ENCODE results near the gene PRSS16.

The PRSS16 gene

GRCh38 chr6:27290065-27290849 lies 42.8 kb downstream of the PRSS16 start:
- no peaks in the 10 kb centered on the region for H3K4me1 ChIP-seq (ENCODE audit: control insufficient read depth in 1 of 2, insufficient read depth in 2 of 2, low read length in 2 of 2)
- no peaks in the 10 kb centered on the region for H3K36me3 ChIP-seq (ENCODE audit: control insufficient read depth in 1 of 2, insufficient read depth in 2 of 2, low read length in 2 of 2)
- peaks cover 5 to 10% of the 10 kb centered on the region in 2 donors for H3K9me3 ChIP-seq (ENCODE audit: control insufficient read depth in 1 of 2, low read length in 2 of 2)
- H3K4me3 ChIP-seq (ENCODE audit: low read depth in 1 of 2, low read length in 2 of 2): no peak overlapping the region
- no peak overlapping the region for H3K27ac ChIP-seq (ENCODE audit: low read length)
- H3K27me3 ChIP-seq (ENCODE audit: low read depth, low read length): peaks cover 69% of the 10 kb centered on the region

DNA sequence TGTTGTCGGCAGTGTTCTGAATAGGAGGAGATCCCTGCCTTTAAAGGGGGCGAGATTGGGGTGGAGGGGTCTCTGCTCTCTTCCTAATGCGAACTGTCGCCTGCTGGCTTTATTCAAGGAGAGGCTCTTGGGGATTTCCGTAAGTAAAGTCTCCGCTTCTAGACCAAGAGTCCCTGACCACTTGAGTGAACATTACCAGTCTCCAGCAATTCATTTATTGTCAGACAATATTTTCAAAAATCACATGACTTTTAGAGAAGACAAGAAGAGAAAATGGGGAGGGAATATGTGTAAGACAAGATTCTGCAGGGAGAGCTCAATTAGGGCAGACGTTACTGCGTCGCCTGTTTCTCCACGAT lies 43.3 kb downstream of the PRSS16 start:
- Histone ChIP-seq H3K9me3 (ENCODE audit: control insufficient read depth in 1 of 2, low read length in 2 of 2) (peaks cover 5 to 10% of the 10 kb centered on the region in 2 donors), H3K27me3 (ENCODE audit: low read depth, low read length) (peaks cover 74% of the 10 kb centered on the region), H3K4me1 (ENCODE audit: control insufficient read depth in 1 of 2, insufficient read depth in 2 of 2, low read length in 2 of 2) (no peaks in the 10 kb centered on the region), H3K27ac (ENCODE audit: low read length) (no peak overlapping the region), H3K4me3 (ENCODE audit: low read depth in 1 of 2, low read length in 2 of 2) (no peak overlapping the region), H3K36me3 (ENCODE audit: control insufficient read depth in 1 of 2, insufficient read depth in 2 of 2, low read length in 2 of 2) (no peaks in the 10 kb centered on the region)

DNA sequence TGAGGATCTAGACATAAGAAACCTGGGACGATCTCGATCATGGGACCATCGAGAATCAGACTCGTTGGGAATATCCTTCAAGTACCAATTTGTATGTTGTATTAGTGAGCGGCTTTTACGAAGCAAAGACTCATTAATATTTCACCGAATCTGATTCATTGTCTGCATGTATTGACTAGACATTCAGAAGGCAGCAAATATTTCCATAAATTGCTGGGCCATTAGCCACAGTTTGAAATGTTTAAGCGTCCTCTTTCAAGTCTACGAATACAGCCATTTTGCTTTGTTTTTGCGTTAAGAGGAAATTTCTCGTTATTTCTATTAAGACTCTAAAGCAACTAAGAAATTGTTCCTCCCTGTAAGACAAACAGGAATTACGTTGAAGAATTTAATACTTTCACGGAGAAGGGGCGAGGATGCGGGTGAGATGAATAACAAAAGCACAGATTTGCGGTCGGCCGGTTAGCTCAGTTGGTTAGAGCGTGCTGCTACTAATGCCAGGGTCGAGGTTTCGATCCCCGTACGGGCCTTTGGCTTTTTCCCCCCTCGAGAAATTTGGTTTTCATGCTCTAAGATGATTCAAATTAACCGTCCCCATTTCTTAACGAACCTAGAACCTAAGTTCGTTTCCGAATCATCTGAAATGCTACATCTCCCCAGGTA lies 46.1 kb downstream of the PRSS16 start:
- no peaks in the 10 kb centered on the region for H3K4me1 ChIP-seq (ENCODE audit: control insufficient read depth in 1 of 2, insufficient read depth in 2 of 2, low read length in 2 of 2)
- H3K27ac ChIP-seq (ENCODE audit: low read length): no peak overlapping the region
- peaks cover 63% of the 10 kb centered on the region for H3K27me3 ChIP-seq (ENCODE audit: low read depth, low read length)
- no peaks in the 10 kb centered on the region for H3K36me3 ChIP-seq (ENCODE audit: control insufficient read depth in 1 of 2, insufficient read depth in 2 of 2, low read length in 2 of 2)
- H3K9me3 ChIP-seq (ENCODE audit: control insufficient read depth in 1 of 2, low read length in 2 of 2): peaks cover 8 to 10% of the 10 kb centered on the region in 2 donors
- H3K4me3 ChIP-seq (ENCODE audit: low read depth in 1 of 2, low read length in 2 of 2): no peak overlapping the region

GRCh38 chr6:27294409-27294808 lies 46.9 kb downstream of the PRSS16 start:
- H3K9me3 ChIP-seq (ENCODE audit: control insufficient read depth in 1 of 2, low read length in 2 of 2): peaks cover 8 to 9% of the 10 kb centered on the region in 2 donors
- H3K4me3 ChIP-seq (ENCODE audit: low read depth in 1 of 2, low read length in 2 of 2): no peak overlapping the region
- H3K27me3 ChIP-seq (ENCODE audit: low read depth, low read length): peaks cover 56% of the 10 kb centered on the region
- H3K36me3 ChIP-seq (ENCODE audit: control insufficient read depth in 1 of 2, insufficient read depth in 2 of 2, low read length in 2 of 2): no peaks in the 10 kb centered on the region
- H3K4me1 ChIP-seq (ENCODE audit: control insufficient read depth in 1 of 2, insufficient read depth in 2 of 2, low read length in 2 of 2): no peaks in the 10 kb centered on the region
- H3K27ac ChIP-seq (ENCODE audit: low read length): no peak overlapping the region

DNA sequence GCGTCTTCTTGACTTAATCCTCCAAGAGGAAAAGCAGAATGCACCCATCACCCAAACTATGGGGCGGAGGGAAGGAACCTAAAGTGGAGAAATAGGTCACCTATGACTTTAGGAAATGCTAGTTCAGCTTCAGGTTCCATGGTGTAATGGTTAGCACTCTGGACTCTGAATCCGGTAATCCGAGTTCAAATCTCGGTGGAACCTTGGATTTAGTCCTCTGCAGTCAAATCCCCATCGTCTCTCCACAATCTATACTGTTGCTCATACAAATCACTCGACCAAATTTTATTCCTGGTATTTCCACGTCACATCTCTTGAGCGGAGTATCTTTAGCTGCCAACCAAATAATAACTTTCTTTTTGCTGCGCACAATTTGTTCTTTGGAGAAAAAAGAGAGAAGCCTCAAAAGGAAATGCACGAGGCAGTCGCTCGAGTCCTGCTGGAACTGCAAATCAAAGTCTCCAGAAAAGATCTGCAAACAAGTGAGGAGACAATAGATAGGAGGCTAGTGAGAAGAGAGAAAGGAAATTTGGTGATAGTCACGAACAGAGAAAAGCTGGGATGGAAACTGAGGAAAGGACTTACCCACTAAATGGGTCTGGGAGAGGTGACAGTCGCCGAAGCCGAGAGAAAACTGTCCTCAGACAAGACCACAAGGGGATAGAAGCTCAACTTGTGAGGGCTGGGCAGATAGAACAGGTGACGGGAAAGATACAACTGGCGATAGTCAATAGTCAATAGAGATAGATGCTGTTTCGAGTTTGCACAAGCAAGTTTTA lies 48.0 kb downstream of the PRSS16 start:
- H3K4me1 ChIP-seq (ENCODE audit: control insufficient read depth in 1 of 2, insufficient read depth in 2 of 2, low read length in 2 of 2): no peaks in the 10 kb centered on the region
- no peaks in the 10 kb centered on the region for H3K36me3 ChIP-seq (ENCODE audit: control insufficient read depth in 1 of 2, insufficient read depth in 2 of 2, low read length in 2 of 2)
- peaks cover 4 to 8% of the 10 kb centered on the region in 2 donors for H3K9me3 ChIP-seq (ENCODE audit: control insufficient read depth in 1 of 2, low read length in 2 of 2)
- H3K27me3 ChIP-seq (ENCODE audit: low read depth, low read length): peaks cover 47% of the 10 kb centered on the region
- H3K4me3 ChIP-seq (ENCODE audit: low read depth in 1 of 2, low read length in 2 of 2): no peak overlapping the region
- no peak overlapping the region for H3K27ac ChIP-seq (ENCODE audit: low read length)

DNA sequence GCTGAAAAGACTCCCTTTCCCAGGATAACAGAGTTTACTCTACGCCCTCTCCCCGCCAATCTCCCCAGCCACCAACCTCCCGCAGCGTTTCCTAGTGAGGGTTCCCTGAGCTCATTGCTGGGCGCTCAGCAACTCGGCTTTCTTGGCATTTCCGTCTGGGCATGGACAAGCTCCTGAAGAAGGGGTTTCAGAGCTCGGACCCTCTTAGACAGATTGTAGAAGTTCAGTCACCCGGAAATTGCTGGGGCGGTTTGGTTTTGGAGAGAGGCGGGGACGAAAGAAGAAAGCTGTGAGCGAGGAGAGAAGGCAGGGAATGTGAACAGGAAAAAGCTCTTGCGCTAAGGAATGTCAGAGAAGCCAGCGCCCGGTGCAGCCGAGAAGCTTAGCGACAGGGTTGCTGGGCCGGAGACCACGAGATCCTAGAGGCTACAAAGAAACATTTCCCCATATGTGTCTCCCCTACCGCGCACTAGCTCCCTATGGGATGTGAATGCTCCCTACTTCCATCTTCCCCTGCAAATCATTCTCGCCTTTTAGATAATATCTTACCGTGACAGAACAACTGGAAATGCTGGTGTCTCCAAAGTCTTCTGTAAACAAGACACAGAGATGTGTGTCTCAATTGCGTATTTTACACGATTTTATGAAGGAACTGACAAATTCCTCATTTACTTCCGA lies 48.7 kb downstream of the PRSS16 start:
- peaks cover 4 to 8% of the 10 kb centered on the region in 2 donors for H3K9me3 ChIP-seq (ENCODE audit: control insufficient read depth in 1 of 2, low read length in 2 of 2)
- no peak overlapping the region for H3K27ac ChIP-seq (ENCODE audit: low read length)
- no peak overlapping the region for H3K4me3 ChIP-seq (ENCODE audit: low read depth in 1 of 2, low read length in 2 of 2)
- H3K36me3 ChIP-seq (ENCODE audit: control insufficient read depth in 1 of 2, insufficient read depth in 2 of 2, low read length in 2 of 2): no peaks in the 10 kb centered on the region
- no peaks in the 10 kb centered on the region for H3K4me1 ChIP-seq (ENCODE audit: control insufficient read depth in 1 of 2, insufficient read depth in 2 of 2, low read length in 2 of 2)
- H3K27me3 ChIP-seq (ENCODE audit: low read depth, low read length): peaks cover 40% of the 10 kb centered on the region

DNA sequence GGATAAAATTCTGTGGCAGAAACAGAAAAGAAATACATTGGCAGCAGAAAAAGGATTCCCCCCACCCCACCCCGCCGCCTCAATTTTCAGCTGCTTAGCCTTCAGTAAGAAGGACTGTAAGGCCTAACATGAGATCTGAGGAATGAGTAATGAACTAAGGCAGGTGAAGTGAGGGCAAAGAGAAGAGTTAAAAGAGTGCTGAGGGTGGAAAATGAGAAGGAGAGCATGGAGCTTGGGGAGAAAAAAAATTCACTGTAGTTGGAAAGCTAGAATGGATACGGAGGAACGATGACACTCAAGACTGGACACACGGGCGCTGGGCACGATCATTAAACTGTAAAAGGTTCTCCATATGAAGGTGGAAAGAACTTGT lies 50.0 kb downstream of the PRSS16 start:
- H3K4me3 ChIP-seq (ENCODE audit: low read depth in 1 of 2, low read length in 2 of 2): no peak overlapping the region
- peaks cover 4 to 8% of the 10 kb centered on the region in 2 donors for H3K9me3 ChIP-seq (ENCODE audit: control insufficient read depth in 1 of 2, low read length in 2 of 2)
- no peaks in the 10 kb centered on the region for H3K4me1 ChIP-seq (ENCODE audit: control insufficient read depth in 1 of 2, insufficient read depth in 2 of 2, low read length in 2 of 2)
- H3K27me3 ChIP-seq (ENCODE audit: low read depth, low read length): peaks cover 40% of the 10 kb centered on the region
- H3K27ac ChIP-seq (ENCODE audit: low read length): no peak overlapping the region
- no peaks in the 10 kb centered on the region for H3K36me3 ChIP-seq (ENCODE audit: control insufficient read depth in 1 of 2, insufficient read depth in 2 of 2, low read length in 2 of 2)

GRCh38 chr6:27297857-27298730 lies 50.6 kb downstream of the PRSS16 start:
- peaks cover 40% of the 10 kb centered on the region for H3K27me3 ChIP-seq (ENCODE audit: low read depth, low read length)
- no peak overlapping the region for H3K4me3 ChIP-seq (ENCODE audit: low read depth in 1 of 2, low read length in 2 of 2)
- no peaks in the 10 kb centered on the region for H3K4me1 ChIP-seq (ENCODE audit: control insufficient read depth in 1 of 2, insufficient read depth in 2 of 2, low read length in 2 of 2)
- H3K9me3 ChIP-seq (ENCODE audit: control insufficient read depth in 1 of 2, low read length in 2 of 2): peaks cover 3 to 8% of the 10 kb centered on the region in 2 donors
- no peak overlapping the region for H3K27ac ChIP-seq (ENCODE audit: low read length)
- no peaks in the 10 kb centered on the region for H3K36me3 ChIP-seq (ENCODE audit: control insufficient read depth in 1 of 2, insufficient read depth in 2 of 2, low read length in 2 of 2)

DNA sequence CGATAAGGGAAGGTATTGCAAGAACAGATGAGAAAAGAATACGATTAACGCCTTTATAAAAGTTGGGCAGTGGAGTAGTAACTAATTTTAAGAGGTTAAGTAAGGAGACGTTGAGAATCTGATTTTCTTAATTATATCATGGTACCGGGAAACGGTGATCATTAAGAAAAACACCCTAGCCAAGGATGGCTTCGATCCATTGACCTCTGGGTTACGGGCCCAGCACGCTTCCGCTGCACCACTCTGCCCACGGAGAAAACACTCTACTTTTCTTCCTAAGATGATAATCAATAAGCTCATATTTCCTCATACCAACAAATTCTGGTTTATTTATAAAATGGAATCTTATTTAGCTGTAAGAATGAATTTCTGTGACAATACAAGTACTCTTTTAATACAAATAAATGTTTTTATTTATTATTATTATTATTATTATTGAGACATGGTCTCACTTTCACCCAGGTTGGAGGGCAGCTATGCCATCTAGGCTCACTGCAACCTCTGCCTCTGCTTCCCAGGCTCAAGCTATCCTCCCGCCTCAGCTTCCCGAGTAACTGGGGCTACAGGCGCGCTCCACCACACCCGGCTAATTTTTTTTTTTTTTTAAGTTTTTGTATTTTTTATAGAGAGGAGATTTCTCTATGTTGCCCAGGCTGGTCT lies 56.2 kb downstream of the PRSS16 start:
- peaks cover 23% of the 10 kb centered on the region for H3K27me3 ChIP-seq (ENCODE audit: low read depth, low read length)
- H3K36me3 ChIP-seq (ENCODE audit: control insufficient read depth in 1 of 2, insufficient read depth in 2 of 2, low read length in 2 of 2): no peaks in the 10 kb centered on the region
- no peaks in the 10 kb centered on the region for H3K4me1 ChIP-seq (ENCODE audit: control insufficient read depth in 1 of 2, insufficient read depth in 2 of 2, low read length in 2 of 2)
- H3K4me3 ChIP-seq (ENCODE audit: low read depth in 1 of 2, low read length in 2 of 2): no peak overlapping the region
- peaks cover 0 to 3% of the 10 kb centered on the region in 2 donors for H3K9me3 ChIP-seq (ENCODE audit: control insufficient read depth in 1 of 2, low read length in 2 of 2)
- no peak overlapping the region for H3K27ac ChIP-seq (ENCODE audit: low read length)

Data from muscle layer of duodenum (tissue), 2 donors.